DMS153 treated with DMSO at 0.1 percent for 48 hours (cell line): ENCODE measurements around the gene SORCS2.
"Not testable (repeated sequence)": the region's sequence is repeated elsewhere in the genome, so short reads cannot be mapped to it uniquely, and the experiment has no call there.

ENCODE experiments used
- DNase-seq: peaks from one replicate; lab custom pipeline; 2025; ENCODE audit not compliant: unreplicated experiment; lab: John Stamatoyannopoulos, UW

The SORCS2 gene

GRCh38 chr4:7159923-7160322 lies 32.4 kb upstream of the SORCS2 start:
- no peak for DNase-seq

- no peak for DNase-seq
Observed at GRCh38 chr4:7160439-7160838, 31.9 kb upstream of the SORCS2 start.

DNA sequence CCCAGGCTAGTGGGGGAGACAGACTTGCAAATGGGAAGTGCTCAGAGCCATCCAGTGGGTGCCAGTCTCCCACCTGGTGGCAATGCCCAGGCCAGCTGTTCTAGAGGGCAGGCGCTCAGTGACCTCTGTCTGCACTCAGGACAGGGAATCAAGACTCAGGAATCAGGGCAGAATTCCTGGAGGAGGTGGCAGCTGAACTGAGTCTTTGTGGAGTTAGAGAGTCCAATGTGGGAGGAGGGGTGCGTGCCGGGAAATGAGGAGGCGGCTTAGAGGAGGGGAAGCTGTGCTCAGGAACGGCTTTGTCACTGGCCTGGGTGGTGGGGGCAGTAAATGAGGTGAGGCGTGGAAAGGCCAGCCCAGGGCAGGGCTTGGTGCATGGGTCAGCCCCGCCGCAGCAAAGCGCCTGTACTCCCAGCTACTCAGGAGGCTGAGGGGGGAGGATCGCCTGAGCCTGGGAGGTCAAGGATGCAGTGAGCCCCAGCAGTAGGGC lies 31.3 kb upstream of the SORCS2 start:
- DNase-seq: no peak

GRCh38 chr4:7161721-7162214 lies 30.6 kb upstream of the SORCS2 start:
- no peak for DNase-seq

DNA sequence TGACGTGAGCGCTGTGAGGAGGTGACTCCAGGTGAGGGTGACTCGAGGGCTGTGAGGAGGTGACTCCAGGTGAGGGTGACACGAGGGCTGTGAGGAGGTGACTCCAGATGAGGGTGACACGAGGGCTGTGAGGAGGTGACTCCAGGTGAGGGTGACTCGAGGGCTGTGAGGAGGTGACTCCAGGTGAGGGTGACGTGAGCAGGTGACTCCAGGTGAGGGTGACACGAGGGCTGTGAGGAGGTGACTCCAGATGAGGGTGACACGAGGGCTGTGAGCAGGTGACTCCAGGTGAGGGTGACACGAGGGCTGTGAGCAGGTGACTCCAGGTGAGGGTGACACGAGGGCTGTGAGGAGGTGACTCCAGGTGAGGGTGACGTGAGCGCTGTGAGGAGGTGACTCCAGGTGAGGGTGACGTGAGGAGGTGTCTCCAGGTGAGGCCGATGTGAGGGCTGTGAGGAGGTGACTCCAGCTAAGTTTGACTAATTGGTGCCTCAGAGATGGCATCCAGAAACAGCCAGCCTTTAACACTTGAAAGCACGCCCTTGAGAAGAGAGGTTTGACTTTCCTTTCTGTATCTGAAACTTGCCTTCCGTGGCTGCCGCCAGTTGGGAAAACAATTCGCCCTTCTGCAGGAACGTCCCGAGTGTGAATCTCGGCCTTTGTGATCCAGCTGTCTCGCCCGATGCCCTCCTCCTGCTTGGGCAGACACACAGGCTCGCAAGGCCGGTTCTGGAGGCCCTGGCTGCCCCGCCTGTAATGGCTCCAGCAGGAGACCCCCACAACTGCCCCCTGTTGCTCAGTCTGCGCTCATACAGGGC lies 27.1 kb upstream of the SORCS2 start:
- DNase-seq: not testable (repeated sequence)

- DNase-seq: no peak
Observed at GRCh38 chr4:7165874-7166201, 26.5 kb upstream of the SORCS2 start.

GRCh38 chr4:7166237-7166636 lies 26.1 kb upstream of the SORCS2 start:
- no peak for DNase-seq

GRCh38 chr4:7166981-7167700 lies 25.2 kb upstream of the SORCS2 start:
- DNase-seq: no peak

DNA sequence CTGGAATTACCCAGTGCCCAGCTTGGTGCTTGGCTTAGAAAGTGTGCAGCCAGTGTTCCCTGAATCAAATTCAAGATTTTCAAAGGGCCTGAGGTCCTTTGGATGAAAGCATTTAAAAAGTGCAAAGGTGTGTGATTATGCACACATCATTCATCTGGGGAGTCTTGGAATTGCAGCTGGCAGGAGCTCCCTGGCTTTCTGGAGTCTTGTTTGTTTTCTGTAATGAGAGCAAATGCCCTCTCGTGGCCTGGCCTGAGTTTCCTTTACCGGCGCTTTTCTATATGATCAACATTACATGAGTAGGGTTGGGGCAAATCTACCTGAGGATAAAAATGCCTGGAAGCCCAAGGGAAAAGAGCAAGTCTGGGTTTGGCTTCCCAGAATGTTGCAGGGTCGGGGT lies 24.6 kb upstream of the SORCS2 start:
- no peak for DNase-seq

- DNase-seq: no peak
Observed at GRCh38 chr4:7168106-7168505, 24.2 kb upstream of the SORCS2 start.

GRCh38 chr4:7169134-7169533 lies 23.2 kb upstream of the SORCS2 start:
- no peak for DNase-seq

DNA sequence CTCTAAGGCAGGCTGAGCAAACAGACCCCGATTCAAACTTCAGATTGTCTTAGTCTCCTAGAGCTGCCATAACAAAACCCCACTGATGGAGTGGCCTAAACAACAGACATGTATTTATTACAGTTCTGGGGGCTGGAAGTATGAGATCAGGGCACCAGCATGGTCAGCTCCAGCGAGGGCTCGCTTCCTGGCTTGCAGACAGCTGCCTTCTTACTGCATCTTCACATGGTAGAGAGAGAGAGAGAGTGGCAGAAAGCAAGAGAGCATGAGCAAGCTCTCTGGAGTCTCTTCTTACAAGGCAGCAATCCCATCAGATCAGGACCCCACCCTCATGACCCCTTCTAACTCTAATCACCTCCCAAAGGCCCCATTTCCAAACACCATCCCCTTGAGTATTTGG lies 22.3 kb upstream of the SORCS2 start:
- no peak for DNase-seq

GRCh38 chr4:7171191-7171900 lies 21.0 kb upstream of the SORCS2 start:
- DNase-seq: no peak

GRCh38 chr4:7172508-7172907 lies 19.8 kb upstream of the SORCS2 start:
- no peak for DNase-seq

DNA sequence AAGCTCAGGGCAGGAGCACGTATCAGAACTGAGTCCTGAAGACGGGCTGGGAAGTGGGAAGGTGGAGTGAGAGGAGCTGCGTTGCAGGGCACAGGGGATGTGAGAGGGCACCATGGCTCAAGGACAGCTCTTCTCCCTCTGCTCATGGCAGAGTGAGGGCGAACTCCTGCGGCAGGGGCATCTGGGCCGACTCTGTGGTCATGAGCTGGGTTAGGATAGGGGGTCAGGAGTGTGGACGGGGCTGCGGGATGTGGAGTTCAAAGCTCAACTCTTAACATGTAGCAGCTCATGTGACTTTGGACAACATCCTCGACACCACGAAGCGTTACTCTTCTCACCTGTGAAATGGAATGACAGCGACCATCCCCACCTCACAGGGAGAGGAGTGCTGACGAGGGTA lies 19.4 kb upstream of the SORCS2 start:
- no peak for DNase-seq

GRCh38 chr4:7173841-7174449 lies 18.4 kb upstream of the SORCS2 start:
- DNase-seq: no peak

DNA sequence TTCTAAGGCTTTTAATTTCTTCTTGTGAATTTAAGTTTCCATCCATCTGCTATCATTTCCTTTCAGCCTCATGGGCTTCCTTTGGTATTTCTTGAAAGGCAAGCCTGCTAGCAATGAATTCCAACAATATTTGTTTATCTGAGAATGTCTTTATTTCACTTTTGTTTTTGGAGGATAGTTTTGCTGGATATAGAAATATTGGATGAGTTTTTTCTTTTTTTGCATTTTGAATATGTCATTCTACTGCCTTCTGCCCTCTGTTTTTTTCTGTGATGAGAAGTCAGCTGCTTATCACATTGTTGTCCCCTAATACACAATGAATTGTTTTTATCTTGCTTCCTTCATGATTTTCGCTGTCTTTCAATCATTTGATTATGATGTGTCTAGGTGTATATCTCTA lies 13.2 kb upstream of the SORCS2 start:
- DNase-seq: no peak

DNA sequence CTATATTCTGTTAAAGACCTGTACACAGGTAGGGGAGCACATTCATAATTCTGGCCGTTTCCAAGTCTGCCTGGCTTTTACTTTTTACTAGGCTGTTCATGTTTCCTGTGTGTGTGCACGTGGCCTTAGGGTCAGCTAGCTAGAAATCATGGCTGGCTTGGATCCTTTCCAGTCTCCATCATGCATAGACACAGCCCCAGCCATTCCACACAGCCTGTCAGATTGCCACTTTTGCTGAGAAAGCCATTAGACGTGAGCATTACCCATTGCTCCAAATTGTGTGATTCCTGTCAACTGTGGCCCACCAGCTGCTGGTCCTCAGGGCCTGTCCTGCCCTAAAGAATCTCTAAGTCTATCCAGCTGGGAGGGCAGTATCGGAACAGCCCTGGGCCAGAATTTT lies 11.4 kb upstream of the SORCS2 start:
- no peak for DNase-seq

DNA sequence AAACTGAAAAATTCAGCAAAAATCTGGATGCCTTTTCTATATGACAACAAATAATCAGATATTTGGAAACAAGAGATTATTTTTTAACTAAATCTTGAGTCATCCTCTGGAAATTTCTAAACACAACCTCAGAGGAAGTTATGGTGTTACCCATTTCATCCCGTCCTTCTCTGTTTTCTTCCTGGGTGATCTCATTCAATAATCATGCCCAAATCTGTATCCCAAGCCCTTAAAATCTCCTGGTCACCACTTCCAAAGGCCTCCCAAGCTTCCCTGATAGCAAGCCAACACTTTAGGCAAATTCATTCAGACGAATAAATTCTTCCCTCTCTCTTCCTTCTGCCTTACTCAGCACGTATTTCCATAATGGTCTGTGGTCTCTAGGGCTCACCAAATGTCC lies 9.7 kb upstream of the SORCS2 start:
- no peak for DNase-seq

- DNase-seq: no peak
Observed at GRCh38 chr4:7183161-7183560, 9.2 kb upstream of the SORCS2 start.

GRCh38 chr4:7183780-7184460 lies 8.4 kb upstream of the SORCS2 start:
- DNase-seq: no peak
